Measurements from ENCODE around the gene TCOF1.
A peak's percentile ranks its signal among the peaks of the same experiment; 100 is the strongest.

TCOF1 gene, protein sequence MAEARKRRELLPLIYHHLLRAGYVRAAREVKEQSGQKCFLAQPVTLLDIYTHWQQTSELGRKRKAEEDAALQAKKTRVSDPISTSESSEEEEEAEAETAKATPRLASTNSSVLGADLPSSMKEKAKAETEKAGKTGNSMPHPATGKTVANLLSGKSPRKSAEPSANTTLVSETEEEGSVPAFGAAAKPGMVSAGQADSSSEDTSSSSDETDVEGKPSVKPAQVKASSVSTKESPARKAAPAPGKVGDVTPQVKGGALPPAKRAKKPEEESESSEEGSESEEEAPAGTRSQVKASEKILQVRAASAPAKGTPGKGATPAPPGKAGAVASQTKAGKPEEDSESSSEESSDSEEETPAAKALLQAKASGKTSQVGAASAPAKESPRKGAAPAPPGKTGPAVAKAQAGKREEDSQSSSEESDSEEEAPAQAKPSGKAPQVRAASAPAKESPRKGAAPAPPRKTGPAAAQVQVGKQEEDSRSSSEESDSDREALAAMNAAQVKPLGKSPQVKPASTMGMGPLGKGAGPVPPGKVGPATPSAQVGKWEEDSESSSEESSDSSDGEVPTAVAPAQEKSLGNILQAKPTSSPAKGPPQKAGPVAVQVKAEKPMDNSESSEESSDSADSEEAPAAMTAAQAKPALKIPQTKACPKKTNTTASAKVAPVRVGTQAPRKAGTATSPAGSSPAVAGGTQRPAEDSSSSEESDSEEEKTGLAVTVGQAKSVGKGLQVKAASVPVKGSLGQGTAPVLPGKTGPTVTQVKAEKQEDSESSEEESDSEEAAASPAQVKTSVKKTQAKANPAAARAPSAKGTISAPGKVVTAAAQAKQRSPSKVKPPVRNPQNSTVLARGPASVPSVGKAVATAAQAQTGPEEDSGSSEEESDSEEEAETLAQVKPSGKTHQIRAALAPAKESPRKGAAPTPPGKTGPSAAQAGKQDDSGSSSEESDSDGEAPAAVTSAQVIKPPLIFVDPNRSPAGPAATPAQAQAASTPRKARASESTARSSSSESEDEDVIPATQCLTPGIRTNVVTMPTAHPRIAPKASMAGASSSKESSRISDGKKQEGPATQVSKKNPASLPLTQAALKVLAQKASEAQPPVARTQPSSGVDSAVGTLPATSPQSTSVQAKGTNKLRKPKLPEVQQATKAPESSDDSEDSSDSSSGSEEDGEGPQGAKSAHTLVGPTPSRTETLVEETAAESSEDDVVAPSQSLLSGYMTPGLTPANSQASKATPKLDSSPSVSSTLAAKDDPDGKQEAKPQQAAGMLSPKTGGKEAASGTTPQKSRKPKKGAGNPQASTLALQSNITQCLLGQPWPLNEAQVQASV (N-terminal part only)

DNA sequence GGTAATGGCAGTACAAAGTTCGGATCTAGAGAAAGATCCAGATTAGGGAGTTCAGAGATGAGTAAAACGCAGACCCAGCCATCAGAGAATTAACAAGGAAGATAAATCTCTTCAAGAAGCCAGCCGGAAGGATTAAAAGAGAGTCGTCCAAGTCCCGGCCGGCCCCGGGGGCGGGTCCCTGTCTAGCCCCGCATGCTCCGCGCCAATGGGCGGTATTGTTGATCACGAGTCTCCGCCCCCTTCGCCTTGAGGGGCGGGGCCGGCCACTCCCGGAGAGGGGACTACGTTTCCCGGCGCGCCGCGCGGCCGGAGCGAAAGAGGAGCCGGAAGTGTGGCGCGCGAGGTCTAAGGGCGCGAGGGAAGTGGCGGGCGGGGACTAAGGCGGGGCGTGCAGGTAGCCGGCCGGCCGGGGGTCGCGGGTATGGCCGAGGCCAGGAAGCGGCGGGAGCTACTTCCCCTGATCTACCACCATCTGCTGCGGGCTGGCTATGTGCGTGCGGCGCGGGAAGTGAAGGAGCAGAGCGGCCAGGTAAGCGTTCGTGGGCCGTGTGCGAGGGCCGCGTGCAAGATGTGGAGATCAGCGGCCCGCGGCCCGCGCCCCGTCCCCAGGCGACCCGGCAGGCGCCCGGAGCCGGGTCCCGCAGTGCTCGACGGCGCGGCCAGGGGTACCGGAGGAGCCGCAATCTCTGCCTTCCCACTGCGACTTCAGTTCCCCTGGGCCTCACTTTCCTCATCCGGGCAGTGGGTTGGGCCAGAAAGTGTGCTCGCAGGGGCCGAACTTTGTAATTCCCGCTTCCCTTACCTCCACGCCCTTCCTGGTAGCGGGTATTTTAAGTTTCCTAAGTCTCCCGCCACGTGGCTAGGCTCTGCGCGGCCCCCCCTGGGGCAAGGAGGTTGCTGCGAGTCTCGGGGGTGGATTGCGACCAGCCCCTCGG lies at the start of gene TCOF1:
Gene TCOF1, plus strand, starts transcription at position 372 of the 935 bp plus-strand sequence. Its CDS starts 50 bp downstream, at position 422.
- DNase-seq (ENCODE audit: low spot score), result peak; percentile 96

DNA sequence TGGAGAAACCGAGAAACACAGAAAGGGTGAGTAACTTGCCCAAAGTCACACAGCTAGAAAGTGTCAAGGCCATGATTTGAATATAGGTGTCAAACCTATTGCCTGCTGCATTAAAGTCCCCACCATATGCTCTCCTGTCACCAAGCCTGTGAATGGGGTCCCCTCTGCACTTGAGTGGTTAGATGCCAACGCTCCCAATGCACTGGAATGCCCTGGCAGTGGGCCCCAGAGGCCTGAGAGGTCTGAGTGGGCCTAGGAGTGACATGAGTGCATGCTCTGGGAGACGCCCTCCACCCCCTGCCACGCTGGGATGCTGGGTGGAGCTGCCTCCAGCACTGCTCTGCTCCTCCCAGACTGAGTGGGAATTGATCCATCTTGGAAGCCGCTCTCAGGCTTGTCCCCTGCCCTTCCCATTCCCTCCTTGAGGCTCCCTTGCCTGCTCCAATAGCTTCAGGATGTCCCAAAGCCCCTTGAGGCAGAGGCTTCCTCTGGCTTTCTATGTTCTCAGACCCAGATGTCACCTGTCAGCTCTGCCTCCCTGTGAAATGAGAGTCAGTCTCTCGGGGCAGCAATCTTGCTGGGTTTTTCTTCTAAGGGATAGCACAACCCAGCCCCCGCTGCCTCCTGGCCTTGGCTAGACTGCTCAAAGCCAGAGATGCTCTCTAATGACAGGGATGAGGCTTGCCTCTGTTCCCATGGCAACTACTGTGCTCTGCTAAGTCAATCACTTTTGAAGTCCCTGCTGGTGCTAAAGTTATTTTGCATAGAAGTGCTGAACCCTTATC lies 48.2 kb upstream of the TCOF1 start:
- peak; percentile 58 for DNase-seq (ENCODE audit: low spot score)

DNA sequence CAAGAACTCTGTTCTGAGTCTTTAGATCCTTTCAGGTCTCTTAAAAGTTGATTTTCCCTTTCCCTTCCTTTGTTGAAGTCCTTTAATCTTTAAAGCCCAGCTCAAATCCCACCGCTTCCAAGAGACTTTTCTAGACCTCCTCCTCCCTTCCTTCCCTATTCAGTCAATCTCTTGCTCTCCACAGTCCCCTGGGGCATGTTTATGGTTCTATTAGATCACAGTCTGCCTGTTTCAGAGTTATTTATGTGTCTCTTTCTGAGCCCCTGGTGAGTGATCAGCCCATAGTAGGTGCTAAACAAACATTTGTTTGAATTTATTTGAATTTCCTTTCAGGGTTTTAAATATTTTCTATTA lies 47.6 kb upstream of the TCOF1 start:
- DNase-seq (ENCODE audit: low spot score), result no peak

DNA sequence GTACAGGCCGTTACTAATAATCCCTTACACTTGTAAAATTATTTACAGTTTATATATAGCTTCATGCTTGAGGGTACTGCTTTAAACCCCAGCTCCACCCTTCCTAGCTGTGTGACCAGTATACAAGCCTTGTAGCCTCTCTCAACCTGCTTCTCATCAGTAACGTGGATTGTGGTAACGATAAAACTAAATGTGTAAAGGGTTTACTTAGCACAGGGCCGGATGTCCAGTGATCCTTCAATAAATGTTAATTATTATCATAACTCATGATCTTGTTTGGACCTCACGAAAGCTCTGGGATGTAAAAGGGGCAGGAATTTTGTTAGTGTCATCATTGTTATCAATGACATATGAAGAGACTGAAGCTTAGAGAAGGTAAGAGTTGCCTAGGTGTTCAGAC lies 47.3 kb upstream of the TCOF1 start:
- DNase-seq (ENCODE audit: low spot score), result no peak

DNA sequence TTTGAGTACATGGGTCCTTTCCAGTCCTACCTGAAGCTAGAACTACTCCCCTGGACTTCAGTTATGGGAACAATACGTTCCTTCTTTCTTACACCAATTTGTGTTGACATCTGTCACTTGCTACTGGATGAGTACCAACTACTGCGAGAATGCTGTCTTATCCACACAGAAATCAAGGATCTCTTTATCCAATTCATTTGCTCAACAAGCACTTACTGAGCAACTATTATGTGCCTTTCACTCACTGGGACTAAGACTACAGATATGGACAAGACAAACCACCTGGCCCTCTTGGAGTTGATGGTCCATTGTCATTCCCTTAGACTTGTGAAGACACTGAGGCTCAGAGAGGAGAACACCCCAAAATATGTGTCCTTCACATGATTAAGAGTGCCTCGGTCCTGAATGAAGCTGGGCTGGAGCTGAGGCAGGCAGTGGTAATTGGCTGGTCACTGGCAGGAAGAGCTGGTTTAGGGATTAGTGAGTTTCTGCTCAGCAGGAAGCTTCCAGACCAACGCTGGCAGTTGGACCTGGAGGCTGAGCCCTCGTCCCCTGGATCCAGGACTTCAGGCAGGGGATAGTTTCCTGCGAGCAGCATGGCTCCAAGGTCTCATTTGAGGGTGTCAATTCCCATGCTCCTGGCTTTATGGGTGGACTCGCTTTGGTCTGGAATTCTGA lies 46.3 kb upstream of the TCOF1 start:
- DNase-seq (ENCODE audit: low spot score), result no peak

DNA sequence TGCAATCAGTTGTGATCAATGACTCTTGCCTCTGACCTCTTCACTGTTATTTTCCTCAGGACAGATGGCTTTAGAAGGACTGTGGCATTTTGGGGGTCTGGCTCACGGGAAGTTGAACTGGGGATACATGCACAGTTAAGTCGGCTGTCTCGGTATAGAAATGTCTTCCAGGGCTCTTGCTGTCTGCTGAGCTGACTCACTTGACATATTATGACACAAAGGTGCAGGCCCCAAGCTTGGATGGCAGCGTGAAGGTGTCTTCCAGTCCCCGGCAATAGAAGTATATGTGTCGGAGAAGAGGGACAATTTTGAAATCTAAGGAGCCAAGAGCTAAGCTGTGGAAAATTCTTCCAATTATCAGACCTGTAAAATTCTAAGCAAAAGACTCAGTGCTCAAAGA lies 45.0 kb upstream of the TCOF1 start:
- no peak for DNase-seq (ENCODE audit: low spot score)

DNA sequence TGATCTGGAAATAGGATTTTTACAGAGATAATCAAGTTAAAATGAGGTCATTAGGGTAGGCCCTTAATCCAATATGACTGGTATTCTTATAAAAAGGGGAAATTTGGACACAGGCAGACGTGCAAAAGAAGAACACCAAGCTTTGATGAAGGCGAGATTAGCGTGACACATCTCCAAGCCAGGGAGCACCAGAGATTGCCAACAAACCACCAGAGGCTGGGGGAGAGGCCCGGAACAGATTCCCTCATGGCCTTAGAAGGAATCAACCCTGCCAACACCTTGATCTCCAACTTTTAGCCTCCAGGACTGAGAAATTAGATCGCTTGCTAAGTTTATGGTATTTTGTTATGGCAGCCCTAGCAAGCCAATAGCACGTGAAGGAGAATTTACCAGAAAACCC lies 44.0 kb upstream of the TCOF1 start:
- DNase-seq (ENCODE audit: low spot score), result no peak

DNA sequence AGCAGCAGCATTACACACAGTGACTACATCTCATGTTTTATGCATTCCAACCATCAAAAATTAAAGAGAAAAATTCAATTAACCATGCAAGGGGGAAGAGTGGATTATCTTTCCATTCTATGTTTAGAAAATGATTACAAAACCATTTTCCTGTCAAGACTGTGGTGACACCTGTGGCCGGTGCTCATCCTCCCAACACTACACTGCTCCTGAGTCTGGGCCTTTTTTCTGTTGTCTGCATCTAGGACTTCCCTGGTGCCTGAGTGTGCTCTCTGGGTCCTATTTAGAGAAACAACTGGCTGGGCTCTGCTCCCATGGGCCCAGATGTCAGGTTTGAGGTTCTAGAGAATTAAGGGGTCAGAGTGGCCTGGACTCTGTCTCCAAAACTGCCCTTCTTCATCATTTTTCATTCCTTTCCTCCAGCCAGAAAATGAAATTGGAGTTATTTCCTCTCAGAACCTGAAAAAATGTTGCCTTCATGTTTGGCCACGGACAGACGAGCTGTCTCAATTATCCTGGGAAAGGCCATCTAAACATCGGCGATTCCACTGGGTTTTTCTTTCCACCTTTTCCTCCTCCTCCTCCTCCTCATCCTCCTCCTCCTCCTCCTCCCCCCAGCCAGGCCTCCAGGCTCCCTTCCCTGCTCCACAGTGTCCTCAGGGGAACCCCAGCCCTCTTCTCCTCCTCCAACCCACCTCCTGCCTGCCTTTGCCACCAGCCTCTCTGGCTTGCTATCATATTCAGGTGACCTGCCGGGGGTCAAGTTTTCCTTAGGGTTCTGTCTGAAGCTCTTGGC lies 43.4 kb upstream of the TCOF1 start:
- no peak for DNase-seq (ENCODE audit: low spot score)

DNA sequence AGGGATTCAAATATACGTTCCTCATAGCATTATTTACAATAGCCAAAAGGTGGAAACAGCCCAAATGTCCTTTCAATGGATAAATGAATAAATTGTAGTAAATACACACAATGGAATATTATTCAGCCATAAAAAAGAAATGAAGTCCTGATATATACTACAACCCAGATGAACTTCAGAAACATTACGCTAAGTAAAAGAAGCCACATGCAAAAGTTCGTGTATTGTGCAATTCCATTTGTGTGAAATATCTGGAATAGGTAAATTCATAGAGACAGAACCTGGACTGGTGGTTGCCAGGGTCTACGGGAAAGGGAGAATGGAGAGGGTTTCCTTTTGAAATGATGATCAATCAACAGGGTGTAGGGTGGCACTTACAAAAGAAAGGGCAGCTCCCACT lies 42.3 kb upstream of the TCOF1 start:
- DNase-seq (ENCODE audit: low spot score), result no peak

DNA sequence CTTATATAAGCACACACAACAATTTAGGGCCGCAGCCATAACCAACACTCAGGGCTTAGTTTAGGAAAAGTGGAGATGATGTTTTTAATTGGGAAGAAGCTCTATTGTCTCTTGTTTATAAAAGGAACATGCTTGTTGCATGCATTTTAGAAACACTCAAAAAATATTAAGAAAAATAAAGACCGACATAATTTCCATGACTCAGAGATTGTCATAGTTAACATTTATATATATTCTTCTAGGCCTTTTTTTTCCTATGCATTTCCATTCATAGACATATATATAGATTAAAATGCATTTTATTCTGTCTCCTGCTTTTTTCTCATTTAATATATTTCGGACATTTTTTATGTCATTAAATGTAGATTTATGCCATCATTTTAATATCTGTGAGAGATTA lies 41.2 kb upstream of the TCOF1 start:
- DNase-seq (ENCODE audit: low spot score), result no peak

DNA sequence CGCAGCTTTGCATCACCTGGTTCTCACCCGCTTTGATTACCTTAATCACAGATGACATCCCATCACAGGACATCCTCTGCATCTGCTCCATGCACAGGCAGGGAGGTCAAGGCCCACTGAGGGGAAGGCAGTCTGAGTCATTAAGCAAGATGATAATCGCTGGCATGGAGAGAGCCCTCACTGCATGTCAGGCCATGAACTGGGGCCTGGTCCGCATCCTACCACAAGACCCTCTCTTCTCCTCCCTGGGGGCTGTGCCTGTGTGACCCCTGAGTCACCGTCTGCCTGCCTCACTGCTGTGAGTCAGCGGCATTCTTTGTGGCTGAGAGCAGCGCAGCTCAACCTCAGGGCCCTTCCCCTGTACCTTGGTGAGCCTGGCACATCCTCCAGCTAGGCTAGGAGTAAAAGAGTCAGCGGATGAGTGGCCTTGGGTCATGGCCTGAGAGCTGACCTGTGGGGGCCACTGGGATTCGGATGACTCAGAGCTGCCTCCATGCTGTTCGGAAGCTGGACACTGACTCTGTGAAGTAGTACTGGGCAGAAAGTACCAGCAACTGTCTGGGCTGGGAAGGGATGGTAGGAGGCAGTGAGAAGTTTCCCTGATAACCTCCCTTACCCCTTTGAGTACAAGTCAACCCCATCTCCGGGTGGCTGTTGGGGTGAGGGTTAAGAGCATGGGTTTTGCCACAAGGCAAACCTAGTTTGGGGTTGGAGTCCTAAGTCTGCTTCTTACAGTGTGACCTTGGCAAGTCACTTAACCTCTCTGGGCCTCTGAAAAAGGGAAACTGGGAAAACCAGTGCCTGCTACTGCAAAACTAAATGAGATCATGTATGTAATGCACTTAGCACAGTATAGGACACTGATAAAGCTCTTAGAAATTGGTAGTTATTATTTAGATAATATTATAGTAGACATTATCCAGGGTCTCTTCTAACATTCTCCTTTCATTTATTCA lies 40.2 kb upstream of the TCOF1 start:
- DNase-seq (ENCODE audit: low spot score), result no peak

DNA sequence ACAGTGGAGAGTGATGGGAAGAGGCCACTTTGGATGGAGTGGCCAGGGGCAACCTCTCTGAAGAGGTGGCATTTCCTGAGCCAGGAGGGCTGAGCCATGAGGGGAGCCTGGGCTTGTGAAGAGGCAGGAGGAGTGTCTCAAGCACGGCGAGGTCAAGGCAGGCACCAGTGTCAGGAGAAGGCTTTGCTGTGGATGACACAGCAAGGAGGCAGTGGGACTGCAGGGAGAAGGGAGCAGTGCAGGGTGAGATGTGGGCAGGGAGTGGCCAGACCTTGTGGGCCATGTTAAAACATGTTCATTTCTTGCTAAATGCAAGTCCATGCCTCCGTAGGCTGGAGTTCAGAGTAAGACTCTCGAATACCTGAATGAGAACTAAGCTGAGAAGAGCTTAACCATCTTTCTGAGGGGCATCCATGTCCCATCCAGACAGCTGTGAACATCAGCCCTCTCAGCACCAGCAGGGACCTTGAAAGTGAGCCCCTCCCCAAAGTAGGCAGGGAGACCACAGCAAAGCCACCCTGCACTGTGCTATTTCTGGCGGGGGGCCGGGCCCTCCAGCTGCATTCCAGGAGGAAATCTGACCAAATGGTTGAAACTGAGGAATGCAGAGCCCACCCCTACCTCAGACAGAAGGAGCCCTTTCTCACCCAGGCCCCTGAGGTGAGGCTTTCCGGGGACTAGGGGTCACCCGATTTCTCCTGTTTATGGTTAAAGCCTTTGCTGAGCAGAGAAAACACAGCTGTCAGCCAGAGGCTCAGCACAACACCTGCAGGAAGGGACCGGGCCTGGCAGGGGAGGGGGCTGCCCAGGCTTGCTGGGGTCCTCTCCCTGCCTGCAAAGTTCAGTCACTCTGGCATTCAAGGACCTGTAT lies 38.6 kb upstream of the TCOF1 start:
- no peak for DNase-seq (ENCODE audit: low spot score)

DNA sequence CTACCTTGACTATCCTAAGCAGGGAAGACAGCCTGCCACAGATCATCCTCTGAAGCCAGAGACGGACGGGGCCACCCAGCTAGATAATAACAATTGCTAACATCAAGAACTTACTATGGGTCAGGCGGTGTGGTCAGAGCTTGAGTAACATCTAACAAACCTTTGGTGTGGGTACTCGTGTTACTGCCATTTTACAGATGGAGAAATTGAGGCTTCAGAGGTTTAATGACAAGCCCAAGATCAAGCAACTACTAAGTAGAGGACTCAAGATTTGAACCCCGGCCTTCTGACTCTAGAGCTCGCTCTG lies 38.1 kb upstream of the TCOF1 start:
- DNase-seq (ENCODE audit: low spot score), result no peak

DNA sequence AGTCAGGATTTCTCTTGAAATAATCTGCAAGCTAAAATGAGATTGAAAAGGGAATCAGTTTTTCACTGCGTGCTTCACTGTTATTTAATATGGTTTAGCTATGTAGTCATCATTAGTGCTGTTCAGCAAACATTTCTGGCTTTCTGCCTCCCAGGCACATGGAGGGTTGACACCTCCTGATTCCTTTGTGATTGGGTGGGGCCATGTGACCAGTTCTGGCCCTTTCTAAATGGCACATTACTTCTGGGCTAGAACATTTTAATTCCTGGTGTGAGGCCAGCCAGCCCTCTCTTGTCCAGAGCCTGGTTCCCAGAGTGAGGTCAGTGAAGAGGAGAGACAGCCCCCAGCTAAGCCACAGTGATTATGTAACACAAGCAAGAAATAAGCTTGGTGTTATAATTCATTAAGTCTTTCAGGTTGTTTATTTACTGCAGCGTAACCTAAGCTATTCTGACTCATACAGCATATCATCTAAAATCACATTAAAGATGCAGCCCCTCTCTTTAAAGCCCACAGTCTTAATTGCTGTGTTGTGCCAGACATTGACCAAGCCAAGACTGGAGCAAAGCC lies 37.4 kb upstream of the TCOF1 start:
- peak; percentile 88 for DNase-seq (ENCODE audit: low spot score)

DNA sequence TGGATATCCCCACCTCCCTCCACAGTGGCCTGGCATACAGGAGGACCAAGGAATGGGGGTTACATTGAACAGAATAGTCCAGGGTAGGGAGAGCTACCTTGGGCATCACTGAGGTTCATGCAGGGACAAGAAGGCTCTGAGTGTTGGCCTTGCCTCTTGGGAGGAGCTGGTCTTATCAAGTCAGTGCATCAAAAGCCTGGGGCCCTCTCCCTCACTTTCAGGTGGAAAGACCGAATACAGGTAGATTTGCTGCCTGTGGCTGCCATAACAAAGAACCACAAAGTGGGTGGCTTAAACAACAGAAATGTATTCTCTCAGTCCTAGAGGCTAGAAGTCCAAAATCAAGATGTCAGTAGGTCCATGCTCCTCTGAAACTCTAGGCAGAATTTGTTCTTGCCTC lies 36.3 kb upstream of the TCOF1 start:
- DNase-seq (ENCODE audit: low spot score), result no peak

DNA sequence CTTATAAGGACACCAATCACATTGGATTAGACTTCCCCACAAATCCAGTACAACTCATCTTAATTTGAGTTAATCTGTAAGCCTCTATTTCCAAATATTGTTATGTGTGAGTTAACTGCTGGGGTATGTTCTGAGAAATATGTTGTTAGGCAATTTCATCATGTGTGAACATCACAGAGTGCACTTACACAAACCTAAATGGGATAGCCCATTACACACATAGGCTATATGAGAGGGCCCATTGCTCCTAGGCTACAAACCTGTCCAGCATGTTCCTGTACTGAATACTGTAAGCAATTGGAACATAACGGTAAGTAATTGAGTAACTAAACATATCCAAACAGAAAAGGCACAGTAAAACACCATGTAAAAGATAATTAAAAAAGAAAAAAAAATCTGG lies 35.7 kb upstream of the TCOF1 start:
- no peak for DNase-seq (ENCODE audit: low spot score)

DNA sequence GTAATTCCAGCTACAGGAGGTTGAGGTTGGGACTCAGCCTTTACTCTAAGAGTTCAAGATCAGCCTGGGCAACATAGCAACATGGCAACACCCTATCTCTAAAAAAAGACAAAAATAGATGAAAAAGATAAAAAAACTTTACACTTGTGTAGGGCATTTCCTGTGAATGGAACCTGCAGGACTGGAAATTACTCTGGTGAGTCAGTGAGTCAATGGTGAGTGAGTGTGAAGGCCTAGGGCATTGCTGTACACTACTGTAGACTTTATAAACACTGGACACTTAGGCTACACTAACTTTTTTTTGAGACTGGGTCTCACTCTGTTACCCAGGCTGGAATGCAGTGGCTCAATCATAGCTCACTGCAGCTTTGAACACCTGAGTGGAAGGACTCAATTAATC lies 35.3 kb upstream of the TCOF1 start:
- DNase-seq (ENCODE audit: low spot score), result no peak
